ENCODE data around the gene CDK5RAP3.

The CDK5RAP3 gene

DNA sequence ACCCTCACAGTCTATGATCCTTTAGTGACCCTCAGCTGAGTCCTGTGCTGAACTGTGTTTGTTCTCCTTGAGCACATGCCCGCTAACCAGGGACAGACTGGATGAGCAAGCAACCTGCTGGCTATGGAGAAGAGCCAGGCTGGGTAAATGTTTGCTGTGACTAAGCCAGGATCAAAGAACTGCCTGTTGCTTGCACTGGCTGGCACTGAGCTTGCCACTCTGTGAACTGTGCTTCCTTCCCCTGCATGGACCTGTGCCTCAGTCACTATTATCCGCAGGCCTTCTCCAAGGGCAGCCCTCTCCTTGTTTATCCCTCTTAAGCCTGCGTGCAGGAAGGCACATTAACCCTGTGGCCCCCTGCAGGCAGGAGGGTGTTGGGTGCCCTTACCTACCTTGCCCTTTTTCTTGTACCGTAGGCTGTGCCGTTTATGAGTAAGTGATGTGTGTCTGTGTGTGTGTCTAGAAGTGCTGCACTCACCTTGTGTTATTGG, 22.2 kb upstream of the CDK5RAP3 start:
- DNase-seq (ENCODE audit: low read depth in 1 of 2, low spot score in 1 of 2) = no peak

DNA sequence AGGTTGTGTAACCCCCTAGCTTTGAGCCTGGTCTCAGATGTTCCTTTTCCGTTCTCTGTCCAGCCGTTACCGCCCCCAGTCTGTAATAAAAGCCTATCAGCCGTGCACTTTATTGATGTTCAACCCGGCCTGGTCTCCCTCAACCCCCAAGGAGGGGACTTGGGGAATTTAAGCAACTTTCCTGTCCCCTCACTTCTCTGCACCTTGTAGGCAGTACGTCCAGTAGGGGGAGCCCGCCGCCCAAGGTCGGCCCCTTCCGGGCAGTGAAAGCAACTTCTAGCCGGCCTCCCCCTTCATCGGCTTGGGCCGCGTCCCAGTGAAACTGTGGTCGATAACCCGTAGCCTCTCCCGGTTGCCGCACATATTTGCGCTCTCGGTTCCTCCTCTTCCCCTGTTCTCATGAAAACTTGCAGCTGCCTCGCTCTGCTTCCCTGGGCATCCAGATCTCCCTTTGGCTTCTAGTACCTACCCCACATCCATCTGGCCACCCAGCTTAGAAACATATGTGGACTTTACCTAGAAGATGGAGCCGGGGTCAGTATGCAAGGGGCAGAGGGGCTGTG, 21.6 kb upstream of the CDK5RAP3 start:
- peak; percentile 59 to 69 for DNase-seq (ENCODE audit: low read depth in 1 of 2, low spot score in 1 of 2)

DNA sequence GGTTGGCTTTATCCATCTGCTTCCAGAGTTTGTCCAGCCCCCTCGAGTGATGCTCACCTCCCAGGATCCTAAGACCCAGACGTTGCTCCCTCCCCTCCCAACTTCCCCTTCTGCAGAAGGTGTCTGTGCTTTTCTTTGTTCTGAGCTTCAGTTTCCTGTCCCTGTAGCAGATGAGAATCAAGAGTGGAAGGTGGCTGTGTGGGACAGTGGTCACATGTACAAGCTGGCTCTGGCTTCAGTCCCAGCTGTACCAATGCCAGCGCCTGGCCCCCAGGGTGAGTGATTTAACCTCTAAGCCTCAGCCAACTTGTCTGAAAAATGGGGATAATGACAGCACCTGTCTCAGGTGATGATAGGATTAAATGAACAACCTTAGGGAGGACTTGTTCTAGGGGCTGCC, 21.0 kb upstream of the CDK5RAP3 start:
- no peak for DNase-seq (ENCODE audit: low read depth in 1 of 2, low spot score in 1 of 2)

DNA sequence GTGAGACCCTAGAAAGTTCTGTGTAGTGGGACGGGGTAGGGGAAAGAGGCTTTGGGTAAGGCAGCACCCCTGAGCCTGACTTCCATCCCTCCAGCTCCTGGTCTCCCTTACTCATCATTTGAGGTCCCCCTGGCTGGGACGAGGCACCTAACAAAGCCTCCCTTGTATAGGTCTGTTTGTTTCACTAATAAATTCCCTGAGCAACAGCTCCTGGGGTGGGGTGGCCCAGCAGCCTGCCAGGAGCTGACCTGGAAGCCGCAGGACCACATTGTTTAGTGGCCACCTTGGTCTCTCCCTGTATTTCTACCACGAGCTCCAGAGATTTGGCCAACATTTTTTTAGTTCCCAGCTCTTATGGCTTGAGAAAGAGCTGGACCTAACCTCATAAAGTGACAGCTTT, 20.5 kb upstream of the CDK5RAP3 start:
- DNase-seq (ENCODE audit: low read depth in 1 of 2, low spot score in 1 of 2) = no peak

GRCh38 chr17:47952171-47953021, 18.5 kb upstream of the CDK5RAP3 start:
- DNase-seq (ENCODE audit: low read depth in 1 of 2, low spot score in 1 of 2) = no peak

GRCh38 chr17:47953909-47954308, 17.0 kb upstream of the CDK5RAP3 start:
- no peak for DNase-seq (ENCODE audit: low read depth in 1 of 2, low spot score in 1 of 2)

DNA sequence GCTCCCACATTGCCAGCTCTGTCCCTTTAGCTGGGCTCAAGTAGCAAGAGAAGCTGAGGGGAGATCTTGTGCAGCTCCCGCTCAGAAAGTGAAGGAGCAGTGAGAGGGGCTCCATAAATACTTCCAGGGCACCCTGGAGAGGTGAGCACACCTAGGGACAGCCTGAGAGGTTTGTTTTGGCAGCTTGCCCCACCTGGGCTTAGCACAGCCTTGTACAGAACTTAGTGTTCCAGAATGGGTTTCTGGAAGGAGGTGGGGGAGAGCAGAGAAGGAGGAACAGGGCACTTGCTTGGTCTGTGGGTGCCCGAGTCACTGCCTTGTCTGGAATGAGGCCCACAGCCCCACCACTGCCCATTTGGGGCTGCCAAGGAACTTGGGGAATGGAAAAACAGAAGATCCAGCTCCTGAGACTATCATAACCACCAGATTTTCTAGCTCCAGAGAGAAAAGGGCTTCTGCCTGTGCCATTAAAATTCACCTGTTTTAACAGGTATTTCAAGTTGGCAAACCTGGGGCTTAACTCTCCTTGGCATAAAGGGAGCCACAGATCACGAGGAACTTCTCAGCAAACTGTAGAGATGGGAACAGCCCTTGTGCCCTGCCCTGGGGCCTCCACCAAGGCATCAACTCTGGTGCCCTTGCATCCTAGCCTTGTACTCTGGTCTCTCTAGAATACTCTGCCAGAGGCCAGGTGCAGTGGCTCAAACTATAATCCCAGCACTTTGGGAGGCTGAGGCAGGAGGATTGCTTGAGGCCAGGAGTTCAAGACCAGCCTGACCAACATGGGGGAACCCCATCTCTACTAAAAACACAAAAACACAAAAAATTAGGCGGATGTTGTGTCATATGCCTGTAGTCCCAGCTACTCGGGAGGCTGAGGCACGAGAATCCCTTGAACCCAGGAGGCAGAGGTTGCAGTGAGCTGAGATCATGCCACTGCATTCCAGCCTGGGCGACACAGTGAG, 15.1 kb upstream of the CDK5RAP3 start:
- no peak for DNase-seq (ENCODE audit: low read depth in 1 of 2, low spot score in 1 of 2)

DNA sequence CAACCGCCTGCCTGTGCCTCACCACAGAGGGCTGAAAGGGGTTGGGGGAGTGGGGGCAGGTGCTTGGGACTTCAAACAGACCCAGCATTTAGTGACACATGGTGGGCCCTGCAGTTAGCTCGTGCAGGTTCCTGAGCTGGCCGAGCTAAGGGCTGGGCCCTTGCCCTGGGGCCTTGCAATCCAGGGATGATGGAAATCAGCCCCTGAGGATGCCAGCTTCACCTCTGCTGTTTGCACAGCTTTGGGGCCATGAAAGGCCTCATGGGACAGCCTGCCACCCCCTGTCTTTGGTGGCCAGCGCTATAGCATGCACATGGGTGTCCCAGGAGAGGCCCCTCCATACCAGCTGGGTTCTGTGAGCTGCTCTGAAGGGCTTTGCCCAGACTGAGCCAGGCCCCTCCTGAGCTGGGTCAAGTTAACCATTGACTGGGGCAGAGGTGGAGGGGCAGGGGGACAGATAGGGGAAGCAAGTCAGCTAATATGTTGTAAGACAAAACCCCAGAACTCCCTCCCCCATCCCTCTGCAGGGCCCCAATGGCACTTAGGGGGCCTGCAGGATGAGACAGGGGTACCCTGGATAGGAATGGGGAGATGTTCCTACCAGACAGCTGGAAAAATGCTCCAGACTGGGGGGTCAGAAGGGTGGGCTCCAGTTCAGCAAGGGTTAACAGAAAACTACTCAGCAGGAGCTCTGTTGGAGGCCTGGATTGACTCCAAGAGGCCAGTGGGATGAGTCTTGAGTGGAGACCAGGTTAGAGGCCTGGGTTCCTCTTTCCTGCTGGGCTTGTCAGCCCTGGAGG, 13.9 kb upstream of the CDK5RAP3 start:
- no peak for DNase-seq (ENCODE audit: low read depth in 1 of 2, low spot score in 1 of 2)

DNA sequence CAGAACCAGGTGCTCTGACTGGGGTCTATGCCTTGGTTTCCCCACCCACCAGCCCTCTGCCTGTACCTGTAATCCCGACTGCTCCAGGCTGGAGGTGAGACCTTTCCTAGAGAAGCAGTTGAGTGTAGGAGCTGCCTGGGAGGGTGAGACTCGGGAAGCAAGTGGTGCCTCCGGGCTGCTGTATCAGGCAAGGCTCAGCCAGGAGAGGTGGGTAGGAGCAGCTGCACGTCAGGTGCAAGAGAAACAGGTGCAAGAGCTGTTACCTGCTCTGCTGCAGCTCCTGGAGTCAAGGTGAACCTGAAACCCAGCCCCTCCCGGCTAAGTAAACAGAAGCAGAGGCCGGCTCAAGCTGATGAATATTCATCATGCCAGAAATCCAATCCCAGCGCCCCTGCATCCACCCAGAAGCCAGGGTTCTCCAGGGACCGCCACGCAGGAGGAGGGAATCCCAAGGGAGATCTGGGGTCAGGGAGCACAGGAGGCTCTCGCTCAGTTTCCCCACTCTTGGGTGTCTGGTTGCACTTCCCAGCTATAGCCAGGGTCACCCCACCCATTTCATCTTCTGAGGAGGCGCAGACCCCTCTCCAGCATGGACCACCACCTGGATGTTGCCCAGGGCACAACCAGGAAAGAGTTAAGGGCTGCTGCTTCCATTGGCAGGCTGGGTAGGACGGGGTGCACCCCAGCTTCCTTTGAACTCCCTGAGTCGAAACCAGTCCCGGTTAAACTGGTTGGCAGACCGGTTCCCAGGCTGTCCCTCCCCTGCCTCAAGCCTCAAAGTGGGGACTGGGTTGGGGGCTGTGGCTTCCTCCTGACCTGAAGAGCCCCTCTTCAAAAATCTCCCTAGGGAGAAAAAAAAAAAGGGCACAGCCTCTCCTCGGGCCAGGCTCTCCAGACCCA, 13.1 kb upstream of the CDK5RAP3 start, which contains the start of gene PRR15L:
Gene PRR15L (minus strand): TSS at position 293 of the 900 bp plus-strand sequence. CDS start 4,649 bp downstream, outside the sequence.
- no peak for DNase-seq (ENCODE audit: low read depth in 1 of 2, low spot score in 1 of 2)

GRCh38 chr17:47959825-47960655, 10.9 kb upstream of the CDK5RAP3 start:
- no peak for DNase-seq (ENCODE audit: low read depth in 1 of 2, low spot score in 1 of 2)

DNA sequence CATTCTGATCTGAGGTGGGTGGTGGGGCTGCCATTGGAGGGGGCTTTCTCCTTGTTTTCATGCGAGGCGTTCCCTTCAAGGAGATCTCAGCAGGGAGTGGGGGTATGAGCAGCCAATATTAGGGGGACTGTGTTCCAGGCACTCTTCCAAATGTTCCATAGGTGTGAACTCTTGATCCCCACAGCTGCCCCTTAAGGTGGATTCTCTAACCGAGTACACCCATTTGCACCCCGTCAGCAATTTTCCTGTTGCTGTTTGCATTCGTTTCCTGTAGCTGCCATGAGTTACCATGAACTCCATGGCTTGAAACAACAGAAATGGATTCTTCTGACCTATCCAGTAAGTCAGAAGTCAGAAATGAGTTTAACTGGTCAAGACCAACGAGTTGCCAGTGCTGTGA, 9.5 kb upstream of the CDK5RAP3 start:
- no peak for DNase-seq (ENCODE audit: low read depth in 1 of 2, low spot score in 1 of 2)

- no peak for DNase-seq (ENCODE audit: low read depth in 1 of 2, low spot score in 1 of 2)
These were observed 8.0 kb upstream of the CDK5RAP3 start for GRCh38 chr17:47962901-47963300.

GRCh38 chr17:47964856-47965255, 6.1 kb upstream of the CDK5RAP3 start:
- DNase-seq (ENCODE audit: low read depth in 1 of 2, low spot score in 1 of 2) = no peak

DNA sequence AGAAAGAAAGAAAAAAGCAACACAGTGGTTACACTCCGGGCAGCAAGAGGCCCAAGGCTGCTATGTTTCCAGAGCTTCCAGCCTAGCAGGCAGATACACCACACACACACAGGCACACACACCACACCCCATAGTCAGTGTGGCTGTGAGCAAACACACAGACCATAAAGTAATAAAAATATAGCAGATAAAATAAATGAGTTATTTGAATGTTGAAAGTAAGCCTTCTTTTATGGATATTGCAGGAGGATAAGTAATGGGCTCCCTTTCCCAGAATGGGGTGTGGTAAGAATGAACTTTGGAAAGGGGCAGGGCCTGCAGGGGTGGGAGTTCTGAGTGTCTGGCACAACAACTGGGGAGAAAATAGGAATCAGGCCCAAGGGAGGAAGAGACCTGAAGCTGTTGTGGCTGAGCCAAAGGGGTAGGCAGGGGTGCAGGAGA, 4.8 kb upstream of the CDK5RAP3 start:
- DNase-seq (ENCODE audit: low read depth in 1 of 2, low spot score in 1 of 2) = no peak

GRCh38 chr17:47967607-47968252, 3.2 kb upstream of the CDK5RAP3 start:
- DNase-seq (ENCODE audit: low read depth in 1 of 2, low spot score in 1 of 2) = no peak

- no peak for DNase-seq (ENCODE audit: low read depth in 1 of 2, low spot score in 1 of 2)
These were observed 2.1 kb upstream of the CDK5RAP3 start for GRCh38 chr17:47968836-47969235.

DNA sequence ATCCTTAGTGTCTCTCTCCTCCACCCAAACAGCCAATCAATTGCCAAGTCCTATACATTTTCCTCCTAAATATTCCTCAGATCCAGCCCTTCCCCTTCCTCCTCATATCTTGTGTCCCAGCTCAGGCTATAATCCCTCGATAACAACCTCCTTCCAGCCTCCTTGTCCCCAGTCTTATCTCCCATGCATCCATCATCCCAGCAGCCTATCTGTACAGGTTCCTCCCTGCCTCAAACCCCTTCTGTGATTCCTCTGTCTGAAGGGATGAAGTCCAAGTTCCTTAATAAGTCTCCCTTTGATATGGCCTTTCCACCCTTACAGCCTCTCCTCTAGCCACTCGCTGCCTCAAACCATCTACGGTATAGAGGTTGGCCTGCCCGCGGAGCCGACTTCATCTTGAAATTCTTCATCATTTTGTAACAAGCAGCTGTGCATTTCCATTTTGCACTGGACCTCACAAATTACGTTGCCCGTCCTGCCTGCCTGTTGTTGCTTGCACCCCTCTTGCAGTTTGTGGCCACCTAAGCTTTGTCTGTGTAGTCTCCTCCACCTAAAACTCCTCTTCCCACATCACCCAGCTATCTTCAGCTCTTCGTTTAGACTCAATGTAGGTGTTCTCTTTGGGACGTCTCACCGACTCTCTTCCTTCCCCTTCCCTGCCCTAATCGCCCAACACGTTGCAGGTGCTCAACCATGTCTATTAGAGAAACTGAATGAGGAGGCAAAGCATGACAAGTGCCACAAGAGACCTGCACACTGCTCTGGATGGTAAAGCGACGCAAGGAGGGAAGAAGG, 786 bp upstream of the CDK5RAP3 start:
- DNase-seq (ENCODE audit: low read depth in 1 of 2, low spot score in 1 of 2) = no peak

Data from stimulated activated CD4-positive, alpha-beta T cell treated with anti-CD3 and anti-CD28 coated beads, Interleukin-15, amount 100 ng/mL, for 1 hour (primary cell).